Mammary epithelial cell (primary cell): Measurements from ENCODE around the gene PCSK1.

Experiments used
- EZH2 ChIP-seq: IDR thresholded peaks from 2 replicates; pipeline ENCODE4 v1.6.1; 2012; ENCODE audit warnings: low read length, inconsistent platforms, borderline replicate concordance
- TF ChIP-seq, protein P1 (sequence below), 2 donors: IDR thresholded peaks in 1 of 2; conservative IDR thresholded peaks in 1 of 2; 2 replicates each; pipeline ENCODE4 v1.5.1; 2011 to 2012; ENCODE audit warnings: inconsistent platforms in 2 of 2, low read length in 2 of 2, mild to moderate bottlenecking in 2 of 2, control low read depth in 1 of 2, low read depth in 1 of 2; ENCODE audit not compliant: insufficient read depth in 1 of 2; ENCODE audit errors: extremely low read depth in 1 of 2

DNA sequence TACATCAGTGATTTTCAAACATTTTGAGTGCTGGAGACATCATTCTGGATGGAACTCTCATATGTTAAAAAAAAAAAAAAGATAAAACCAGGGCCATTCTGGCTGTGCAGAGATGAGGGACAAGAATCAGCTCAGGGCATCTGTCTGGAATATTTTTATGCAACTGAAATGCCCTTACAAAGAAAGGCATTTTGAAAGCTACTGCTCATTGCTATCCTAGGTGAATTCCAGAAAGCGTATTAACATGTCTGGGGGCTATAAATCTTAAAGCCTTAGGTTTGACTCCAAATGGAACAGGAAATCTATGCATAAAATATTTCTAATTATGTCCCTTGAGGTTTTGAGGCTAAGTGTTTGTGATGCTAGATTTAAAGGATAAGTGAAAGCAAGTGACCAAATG lies 14.9 kb upstream of the PCSK1 start:
- TF ChIP-seq, protein P1, sequence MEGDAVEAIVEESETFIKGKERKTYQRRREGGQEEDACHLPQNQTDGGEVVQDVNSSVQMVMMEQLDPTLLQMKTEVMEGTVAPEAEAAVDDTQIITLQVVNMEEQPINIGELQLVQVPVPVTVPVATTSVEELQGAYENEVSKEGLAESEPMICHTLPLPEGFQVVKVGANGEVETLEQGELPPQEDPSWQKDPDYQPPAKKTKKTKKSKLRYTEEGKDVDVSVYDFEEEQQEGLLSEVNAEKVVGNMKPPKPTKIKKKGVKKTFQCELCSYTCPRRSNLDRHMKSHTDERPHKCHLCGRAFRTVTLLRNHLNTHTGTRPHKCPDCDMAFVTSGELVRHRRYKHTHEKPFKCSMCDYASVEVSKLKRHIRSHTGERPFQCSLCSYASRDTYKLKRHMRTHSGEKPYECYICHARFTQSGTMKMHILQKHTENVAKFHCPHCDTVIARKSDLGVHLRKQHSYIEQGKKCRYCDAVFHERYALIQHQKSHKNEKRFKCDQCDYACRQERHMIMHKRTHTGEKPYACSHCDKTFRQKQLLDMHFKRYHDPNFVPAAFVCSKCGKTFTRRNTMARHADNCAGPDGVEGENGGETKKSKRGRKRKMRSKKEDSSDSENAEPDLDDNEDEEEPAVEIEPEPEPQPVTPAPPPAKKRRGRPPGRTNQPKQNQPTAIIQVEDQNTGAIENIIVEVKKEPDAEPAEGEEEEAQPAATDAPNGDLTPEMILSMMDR (conservative IDR thresholded peaks at IDR 0.05 in 1 of 2, IDR thresholded peaks at IDR 0.05 in 1 of 2; ENCODE audit: extremely low read depth in 1 of 2, insufficient read depth in 1 of 2, low read depth in 1 of 2, low read length in 2 of 2) = no peak
- TF ChIP-seq EZH2 = no peak
